MM.1S (cell line): ENCODE results near the gene CA5A.

Experiments used
- DNase-seq: peaks from one replicate; pipeline ENCODE4 v3.0.0-alpha.2; 2015
- H2AFZ ChIP-seq: fragments of 300-600 bp; sonication (generic); 2 replicates; pipeline ENCODE4 v1.6.0; 2016; ENCODE audit warnings: antibody characterized with exemption, low read length
- H3F3A ChIP-seq: fragments of 300-600 bp; sonication (generic); 2 replicates; pipeline ENCODE4 v1.6.1; 2016; ENCODE audit warnings: mild to moderate bottlenecking, antibody characterized with exemption, low read length, moderate library complexity, mixed read lengths; ENCODE audit not compliant: insufficient read depth
- H3K27ac ChIP-seq: fragments of 300-600 bp; sonication (generic); 2 replicates; pipeline ENCODE4 v1.5.1; 2016; ENCODE audit warnings: mild to moderate bottlenecking, low read length
- H3K27me3 ChIP-seq: fragments of 300-600 bp; sonication (generic); replicated peaks from 2 replicates; pipeline ENCODE4 v1.6.0; 2016; ENCODE audit warnings: low read length; ENCODE audit not compliant: insufficient read depth
- H3K36me3 ChIP-seq: fragments of 300-600 bp; sonication (generic); replicated peaks from 2 replicates; pipeline ENCODE4 v1.6.1; 2016; ENCODE audit warnings: mild to moderate bottlenecking, low read length, mixed read lengths; ENCODE audit not compliant: insufficient read depth
- H3K4me1 ChIP-seq: fragments of 300-600 bp; sonication (generic); 2 replicates; pipeline ENCODE4 v1.6.1; 2016; ENCODE audit warnings: low read length, mixed read lengths
- H3K4me2 ChIP-seq: fragments of 300-600 bp; sonication (generic); 2 replicates; pipeline ENCODE4 v1.6.0; 2016; ENCODE audit warnings: low read depth, low read length
- H3K4me3 ChIP-seq: fragments of 300-600 bp; sonication (generic); 2 replicates; pipeline ENCODE4 v1.5.1; 2016; ENCODE audit warnings: low read length, mixed read lengths
- H3K79me2 ChIP-seq: fragments of 300-600 bp; sonication (generic); 2 replicates; pipeline ENCODE4 v1.6.1; 2016; ENCODE audit warnings: mixed run types, low read length, mixed read lengths
- H3K9ac ChIP-seq: fragments of 300-600 bp; sonication (generic); 2 replicates; pipeline ENCODE4 v1.6.1; 2016; ENCODE audit warnings: low read length, mixed read lengths
- H3K9me2 ChIP-seq: fragments of 300-600 bp; sonication (generic); replicated peaks from 2 replicates; pipeline ENCODE4 v1.6.1; 2016; ENCODE audit warnings: mild to moderate bottlenecking, low read length, mixed read lengths; ENCODE audit not compliant: insufficient read depth
- H3K9me3 ChIP-seq: fragments of 300-600 bp; sonication (generic); replicated peaks from 2 replicates; pipeline ENCODE4 v1.6.1; 2016; ENCODE audit warnings: mild to moderate bottlenecking, low read length, mixed read lengths; ENCODE audit not compliant: insufficient read depth
- H4K20me1 ChIP-seq: fragments of 300-600 bp; sonication (generic); 2 replicates; pipeline ENCODE4 v1.6.1; 2016; ENCODE audit warnings: mild to moderate bottlenecking, low read length, moderate library complexity, mixed read lengths; ENCODE audit not compliant: insufficient read depth
- EZH2 ChIP-seq: fragments of 300-600 bp; sonication (generic); optimal IDR thresholded peaks from 2 replicates; pipeline ENCODE3; 2017; ENCODE audit warnings: low read depth, mild to moderate bottlenecking, antibody characterized with exemption, low read length, mixed read lengths
- EZH2phosphoT487 ChIP-seq: fragments of 300-600 bp; sonication (generic); IDR thresholded peaks from 2 replicates; pipeline ENCODE4 v1.6.1; 2018; ENCODE audit warnings: antibody characterized with exemption, low read length
- TF ChIP-seq, protein P1 (sequence below): fragments of 300-600 bp; sonication (generic); IDR thresholded peaks from 2 replicates; pipeline ENCODE4 v1.5.1; 2016; ENCODE audit warnings: antibody characterized with exemption, low read length, mixed read lengths

CA5A gene

GRCh38 chr16:87971933-87972332, 35.6 kb upstream of the CA5A start:
- Histone ChIP-seq H3K79me2 (peaks cover 65% of the 10 kb centered on the region), H3K36me3 (no peaks in the 10 kb centered on the region), H3K4me1 (no peaks in the 10 kb centered on the region), H3K9ac (no peak overlapping the region), H3K4me2 (no peak overlapping the region), H2AFZ (no peak overlapping the region), H3F3A (no peaks in the 10 kb centered on the region), H3K27me3 (no peaks in the 10 kb centered on the region), H3K9me3 (no peaks in the 10 kb centered on the region), H3K4me3 (no peak overlapping the region), H3K27ac (no peak overlapping the region), H4K20me1 (no peaks in the 10 kb centered on the region), H3K9me2 (no peaks in the 10 kb centered on the region)
- TF ChIP-seq EZH2phosphoT487 (no peak), EZH2 (no peak)
- TF ChIP-seq, protein P1, sequence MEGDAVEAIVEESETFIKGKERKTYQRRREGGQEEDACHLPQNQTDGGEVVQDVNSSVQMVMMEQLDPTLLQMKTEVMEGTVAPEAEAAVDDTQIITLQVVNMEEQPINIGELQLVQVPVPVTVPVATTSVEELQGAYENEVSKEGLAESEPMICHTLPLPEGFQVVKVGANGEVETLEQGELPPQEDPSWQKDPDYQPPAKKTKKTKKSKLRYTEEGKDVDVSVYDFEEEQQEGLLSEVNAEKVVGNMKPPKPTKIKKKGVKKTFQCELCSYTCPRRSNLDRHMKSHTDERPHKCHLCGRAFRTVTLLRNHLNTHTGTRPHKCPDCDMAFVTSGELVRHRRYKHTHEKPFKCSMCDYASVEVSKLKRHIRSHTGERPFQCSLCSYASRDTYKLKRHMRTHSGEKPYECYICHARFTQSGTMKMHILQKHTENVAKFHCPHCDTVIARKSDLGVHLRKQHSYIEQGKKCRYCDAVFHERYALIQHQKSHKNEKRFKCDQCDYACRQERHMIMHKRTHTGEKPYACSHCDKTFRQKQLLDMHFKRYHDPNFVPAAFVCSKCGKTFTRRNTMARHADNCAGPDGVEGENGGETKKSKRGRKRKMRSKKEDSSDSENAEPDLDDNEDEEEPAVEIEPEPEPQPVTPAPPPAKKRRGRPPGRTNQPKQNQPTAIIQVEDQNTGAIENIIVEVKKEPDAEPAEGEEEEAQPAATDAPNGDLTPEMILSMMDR: no peak
- no peak for DNase-seq

DNA sequence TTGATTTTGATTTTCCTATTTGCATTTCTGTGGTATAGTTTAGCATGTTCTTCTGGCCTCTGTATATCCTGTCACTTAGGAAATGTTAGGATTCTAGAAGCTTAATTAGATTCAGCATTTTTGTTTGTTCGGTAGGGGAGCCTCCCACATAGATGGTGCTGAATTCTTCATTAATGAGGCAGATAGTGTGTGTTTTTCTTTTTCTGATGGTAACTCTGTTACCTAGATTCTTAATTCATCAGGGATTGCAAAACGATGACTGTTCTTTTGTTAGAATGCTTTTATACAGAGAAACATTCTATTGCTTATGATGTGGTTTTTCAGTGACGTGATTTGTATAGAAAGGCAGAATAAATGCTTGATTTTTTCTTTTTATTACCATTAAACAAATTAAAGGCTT, 33.9 kb upstream of the CA5A start:
- Histone ChIP-seq H3F3A (no peaks in the 10 kb centered on the region), H3K4me3 (no peak overlapping the region), H3K36me3 (no peaks in the 10 kb centered on the region), H3K9me3 (no peaks in the 10 kb centered on the region), H3K27me3 (no peaks in the 10 kb centered on the region), H3K4me2 (no peak overlapping the region), H3K9ac (no peak overlapping the region), H4K20me1 (no peaks in the 10 kb centered on the region), H2AFZ (no peak overlapping the region), H3K4me1 (no peaks in the 10 kb centered on the region), H3K27ac (no peak overlapping the region), H3K9me2 (no peaks in the 10 kb centered on the region), H3K79me2 (peaks cover 79% of the 10 kb centered on the region)
- no peak for TF ChIP-seq EZH2
- TF ChIP-seq, protein P1: no peak
- no peak for TF ChIP-seq EZH2phosphoT487
- DNase-seq: no peak

GRCh38 chr16:87968541-87968940, 32.2 kb upstream of the CA5A start:
- no peaks in the 10 kb centered on the region for H3K27me3 ChIP-seq
- no peak overlapping the region for H3K9ac ChIP-seq
- H3K4me1 ChIP-seq: no peaks in the 10 kb centered on the region
- H3K36me3 ChIP-seq: no peaks in the 10 kb centered on the region
- no peak overlapping the region for H3K4me3 ChIP-seq
- H3K9me2 ChIP-seq: no peaks in the 10 kb centered on the region
- no peak overlapping the region for H3K27ac ChIP-seq
- no peaks in the 10 kb centered on the region for H4K20me1 ChIP-seq
- no peaks in the 10 kb centered on the region for H3F3A ChIP-seq
- H3K9me3 ChIP-seq: no peaks in the 10 kb centered on the region
- no peak overlapping the region for H3K4me2 ChIP-seq
- H2AFZ ChIP-seq: no peak overlapping the region
- TF ChIP-seq EZH2: no peak
- TF ChIP-seq EZH2phosphoT487: no peak
- TF ChIP-seq, protein P1: no peak
- peaks cover 80% of the 10 kb centered on the region for H3K79me2 ChIP-seq
- no peak for DNase-seq
